Activated CD8-positive, alpha-beta memory T cell treated with anti-CD3 and anti-CD28 coated beads, Interleukin-2, amount 50 U/mL, for 24 hours (primary cell): ENCODE data around the gene C1QA.

Source experiments
- DNase-seq: peaks from one replicate; pipeline ENCODE4 v3.0.0-alpha.2; 2020; ENCODE audit errors: extremely low read depth

C1QA gene

GRCh38 chr1:22612671-22613571, 23.5 kb upstream of the C1QA start:
- no peak for DNase-seq

- no peak for DNase-seq
Measured at GRCh38 chr1:22613572-22613918, 22.9 kb upstream of the C1QA start.

- DNase-seq, result no peak
Measured at GRCh38 chr1:22613951-22614350, 22.5 kb upstream of the C1QA start.

- DNase-seq, result no peak
Measured at GRCh38 chr1:22615886-22616285, 20.5 kb upstream of the C1QA start.

- DNase-seq, result no peak
Measured at GRCh38 chr1:22616571-22616970, 19.9 kb upstream of the C1QA start.

GRCh38 chr1:22618056-22618455, 18.4 kb upstream of the C1QA start:
- DNase-seq, result no peak

GRCh38 chr1:22619252-22619651, 17.2 kb upstream of the C1QA start:
- DNase-seq, result no peak

GRCh38 chr1:22619798-22620197, 16.6 kb upstream of the C1QA start:
- no peak for DNase-seq

GRCh38 chr1:22621761-22622160, 14.7 kb upstream of the C1QA start:
- no peak for DNase-seq

- DNase-seq, result no peak
Measured at GRCh38 chr1:22625262-22625925, 11.0 kb upstream of the C1QA start.

GRCh38 chr1:22626237-22627157, 9.9 kb upstream of the C1QA start:
- no peak for DNase-seq

- no peak for DNase-seq
Measured at GRCh38 chr1:22627331-22627730, 9.1 kb upstream of the C1QA start.

- no peak for DNase-seq
Measured at GRCh38 chr1:22628698-22629444, 7.6 kb upstream of the C1QA start.

- no peak for DNase-seq
Measured at GRCh38 chr1:22629886-22630285, 6.5 kb upstream of the C1QA start.

GRCh38 chr1:22633697-22634463, 2.5 kb upstream of the C1QA start:
- no peak for DNase-seq

GRCh38 chr1:22635436-22635835, 992 bp upstream of the C1QA start:
- no peak for DNase-seq

- DNase-seq, result no peak
Measured at GRCh38 chr1:22636927-22637326, 499 bp downstream of the C1QA start.

GRCh38 chr1:22637907-22638445, 1.5 kb downstream of the C1QA start:
- no peak for DNase-seq

- DNase-seq, result no peak
Measured at GRCh38 chr1:22638476-22639234, 2.2 kb downstream of the C1QA start.

- no peak for DNase-seq
Measured at GRCh38 chr1:22639286-22639685, 2.9 kb downstream of the C1QA start.
